G401.6 (cell line): ENCODE results near the gene AIM2.

Experiments
- FAIRE-seq: peaks from 2 replicates; lab custom pipeline; 2012; peaks lifted over from hg19 to GRCh38; lab: Jason Lieb, UNC

Gene AIM2

DNA sequence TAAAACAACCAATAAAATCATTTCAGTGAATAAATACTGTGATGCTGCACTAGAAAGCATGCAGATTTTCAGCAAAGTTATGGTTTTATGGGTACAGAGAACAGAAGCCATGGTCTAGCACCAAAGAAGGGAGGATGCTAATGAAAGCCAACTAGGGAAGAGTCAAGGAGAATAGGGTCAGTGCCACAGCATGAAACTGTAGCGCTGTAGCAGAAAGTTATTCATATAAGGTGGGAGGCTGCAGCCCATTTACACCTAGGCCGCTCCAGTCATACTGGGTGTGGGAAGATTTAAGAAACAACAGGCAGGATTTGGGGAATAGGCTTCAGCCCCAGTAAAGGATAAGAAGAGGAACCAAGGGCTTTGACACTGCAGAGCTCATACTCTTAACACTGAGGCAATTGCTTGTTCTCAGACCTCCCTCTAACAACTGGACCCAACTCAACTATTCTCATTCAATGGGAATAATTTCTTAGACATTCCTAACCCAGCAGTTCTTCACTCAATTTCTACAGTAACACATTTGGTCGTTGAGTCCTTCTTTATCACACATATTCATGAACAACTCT is 62.5 kb downstream of the AIM2 start:
- FAIRE-seq, result no peak

DNA sequence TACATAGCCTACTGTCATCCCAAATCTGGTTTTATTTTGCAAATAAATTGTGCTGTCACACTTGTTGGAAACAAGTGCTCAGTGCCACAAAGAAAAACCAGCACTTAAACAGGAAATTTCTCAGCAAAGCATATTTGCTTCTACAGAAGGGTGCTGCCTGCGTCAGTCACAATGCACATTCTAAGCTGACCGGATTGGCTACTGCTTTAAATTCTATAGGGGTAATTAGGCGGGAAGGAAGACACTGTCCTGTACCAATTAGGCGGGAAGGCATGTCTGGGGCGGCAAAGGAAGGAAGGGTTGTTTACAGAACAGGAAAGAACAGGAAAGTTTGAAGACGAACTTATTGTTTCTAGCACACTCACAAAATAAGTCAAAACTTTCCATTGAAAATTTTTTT is 64.1 kb downstream of the AIM2 start:
- no peak for FAIRE-seq
